Right ventricle myocardium superior (tissue), 1 donor: Measurements from ENCODE around the gene OVOL1. TPM values are rescaled to one million over a fixed set of nuclear protein-coding genes. Genes with fewer than 3 reads are reported as not detected.

Experiments used
- ATAC-seq: fragments of 200-7000 bp; cut with Tn5 transposase; one replicate; pipeline ENCODE4 v1.9.1; 2020; ENCODE audit warnings: mild to moderate bottlenecking; ENCODE audit not compliant: poor library complexity
- DNase-seq: peaks from one replicate; pipeline ENCODE4 v3.0.0-alpha.2; 2020
- intact Hi-C: fragments of 100-400 bp; cut with DNase I; formaldehyde crosslinking; loops from one replicate; pipeline ENCODE4 v1.11.2; 2022
- total RNA-seq: library from RNA; stranded (reverse); fragmentation: NEBNext Ultra II Directional; extraction: Animal tissue kit (Norgen Biotek cat#: 25700); gene quantifications from one replicate; pipeline ENCODE4 v1.2.1, GENCODE V29; 2021
- donor health status: DM: no; HTN: yes; CAD: no; lungs with severe emphysema.

Gene OVOL1
- total RNA-seq, 1 donor from 2014 or later: not detected

- no peak for ATAC-seq
- intact Hi-C loops: no loop called here
- DNase-seq: no peak
Observed at GRCh38 chr11:65834202-65834601, 47.3 kb downstream of the OVOL1 start.

DNA sequence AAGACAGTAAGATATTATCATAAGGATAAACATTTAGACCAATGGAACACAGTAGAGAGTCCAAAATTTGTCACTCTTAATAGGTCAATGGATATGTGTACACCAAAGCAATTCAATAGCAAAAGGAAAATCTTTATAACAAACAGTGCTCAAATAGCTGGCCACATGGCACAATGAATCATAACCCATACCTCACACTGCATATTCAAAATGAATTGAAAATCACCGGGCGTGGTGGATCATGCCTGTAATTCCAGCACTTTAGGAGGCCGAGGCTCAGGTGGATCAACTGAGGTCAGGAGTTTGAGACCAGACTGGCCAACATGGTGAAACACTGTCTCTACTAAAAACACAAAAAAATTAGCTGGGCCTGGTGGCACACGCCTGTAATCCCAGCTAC is 55.3 kb downstream of the OVOL1 start:
- DNase-seq (no peak), ATAC-seq (no peak)
- intact Hi-C loops: no loop called here

GRCh38 chr11:65843811-65844210 is 56.9 kb downstream of the OVOL1 start:
- intact Hi-C loops: no loop called here
- ATAC-seq (no peak), DNase-seq (no peak)

- DNase-seq (no peak), ATAC-seq (no peak)
- intact Hi-C loops: no loop called here
Observed at GRCh38 chr11:65844231-65844872, 57.5 kb downstream of the OVOL1 start.

Other genes with a start within 250 kb of the OVOL1 start
- 73.4 TPM for gene LTBP3, start 228.7 kb upstream of the OVOL1 start, total RNA-seq
- gene ZNRD2, start 216.6 kb upstream of the OVOL1 start, total RNA-seq: 23.2 TPM
- 36.1 TPM for gene FAM89B, start 214.5 kb upstream of the OVOL1 start, total RNA-seq
- gene EHBP1L1, start 211.0 kb upstream of the OVOL1 start, total RNA-seq: 44.9 TPM
- 0.81 TPM for gene KCNK7, start 191.3 kb upstream of the OVOL1 start, total RNA-seq
- gene MAP3K11, start 172.8 kb upstream of the OVOL1 start, total RNA-seq: 38.5 TPM
- 9.3 TPM for gene PCNX3, start 171.3 kb upstream of the OVOL1 start, total RNA-seq
- gene SIPA1, start 149.0 kb upstream of the OVOL1 start, total RNA-seq: 22.5 TPM
- gene RELA, start 124.1 kb upstream of the OVOL1 start, total RNA-seq: 31.0 TPM
- gene KAT5, start 74.8 kb upstream of the OVOL1 start, total RNA-seq: 40.8 TPM
- 49.5 TPM for gene RNASEH2C, start 66.3 kb upstream of the OVOL1 start, total RNA-seq
- 6.5 TPM for gene AP5B1, start 6.1 kb upstream of the OVOL1 start, total RNA-seq
- not detected for gene SNX32, start 46.9 kb downstream of the OVOL1 start, total RNA-seq
- gene CFL1, start 71.1 kb downstream of the OVOL1 start, total RNA-seq: 288 TPM
- gene MUS81, start 73.4 kb downstream of the OVOL1 start, total RNA-seq: 30.7 TPM
- 80.0 TPM for gene EFEMP2, start 85.7 kb downstream of the OVOL1 start, total RNA-seq
- 0.73 TPM for gene CTSW, start 92.8 kb downstream of the OVOL1 start, total RNA-seq
- gene FIBP, start 101.4 kb downstream of the OVOL1 start, total RNA-seq: 37.7 TPM
- 27.9 TPM for gene CCDC85B, start 103.6 kb downstream of the OVOL1 start, total RNA-seq
- 0.70 TPM for gene FOSL1, start 113.3 kb downstream of the OVOL1 start, total RNA-seq
- gene C11orf68, start 132.0 kb downstream of the OVOL1 start, total RNA-seq: 36.1 TPM
- 81.9 TPM for gene DRAP1, start 132.4 kb downstream of the OVOL1 start, total RNA-seq
- not detected for gene TSGA10IP, start 158.4 kb downstream of the OVOL1 start, total RNA-seq
- 24.5 TPM for gene SART1, start 174.7 kb downstream of the OVOL1 start, total RNA-seq
- 20.1 TPM for gene EIF1AD, start 215.1 kb downstream of the OVOL1 start, total RNA-seq
- 256 TPM for gene BANF1, start 215.4 kb downstream of the OVOL1 start, total RNA-seq
- gene CST6, start 224.9 kb downstream of the OVOL1 start, total RNA-seq: not detected
- gene CATSPER1, start 239.4 kb downstream of the OVOL1 start, total RNA-seq: not detected